HFFc6 (cell line): ENCODE results near the gene LIN28A. TPM values are rescaled to one million over a fixed set of nuclear protein-coding genes. Genes with fewer than 3 reads are reported as not detected.
A peak's percentile ranks its signal among the peaks of the same experiment; 100 is the strongest.

Experiments
- DNase-seq: peaks from one replicate; pipeline ENCODE4 v3.0.0-alpha.2; 2018
- H3K27ac Mint-ChIP-seq: 2 replicates; pipeline ENCODE4 v1.8.0; 2020; ENCODE audit warnings: mild to moderate bottlenecking, mixed read lengths
- H3K27me3 Mint-ChIP-seq: 2 replicates; pipeline ENCODE4 v1.8.0; 2021; ENCODE audit warnings: mild to moderate bottlenecking, moderate library complexity, mixed read lengths; ENCODE audit not compliant: insufficient read depth
- H3K36me3 Mint-ChIP-seq: 2 replicates; pipeline ENCODE4 v1.8.0; 2021; ENCODE audit warnings: low read depth, mixed read lengths
- H3K4me1 Mint-ChIP-seq: 2 replicates; pipeline ENCODE4 v1.8.0; 2020; ENCODE audit warnings: low read depth, mixed read lengths
- H3K4me3 Mint-ChIP-seq: 2 replicates; pipeline ENCODE4 v1.8.0; 2020; ENCODE audit warnings: mild to moderate bottlenecking, moderate library complexity, mixed read lengths
- H3K9me3 Mint-ChIP-seq: 2 replicates; pipeline ENCODE4 v1.8.0; 2020; ENCODE audit warnings: mild to moderate bottlenecking, mixed read lengths
- total RNA-seq, 6 experiments: library from RNA; stranded (reverse); fragmentation: NEBNext Ultra II Directional; extraction: Animal tissue kit (Norgen Biotek cat#: 25700); gene quantifications; 2 replicates in 1 of 6; 3 replicates in 5 of 6; pipeline ENCODE4 v1.2.3, GENCODE V29; 2021
- TF ChIP-seq, protein P1 (sequence below): fragments of 200-600 bp; sonication (generic); IDR thresholded peaks from 2 replicates; pipeline ENCODE4 v1.5.0; 2021; ENCODE audit warnings: antibody characterized with exemption, mild to moderate bottlenecking

Gene LIN28A
- total RNA-seq, 6 experiments from 2014 or later: not detected

DNA sequence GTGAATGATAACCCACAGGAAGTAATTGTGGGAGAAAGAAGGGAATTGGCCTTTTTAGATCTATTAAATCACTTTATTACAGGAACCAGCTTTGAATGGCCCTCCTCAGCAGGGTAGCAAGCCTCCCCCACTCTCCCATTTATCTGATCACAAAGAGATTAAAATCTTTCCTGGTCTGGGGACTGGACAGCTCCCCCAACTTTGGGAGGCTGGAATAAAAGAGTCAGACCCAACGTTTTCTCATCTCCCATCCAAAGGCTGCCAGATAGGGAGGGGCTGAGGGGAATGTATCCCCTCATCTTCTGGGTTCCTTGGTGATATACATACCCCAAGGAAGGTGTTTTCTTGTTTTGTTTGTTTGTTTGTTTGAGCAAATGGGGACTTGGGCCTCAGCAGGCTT, 2.4 kb downstream of the LIN28A start:
- no peaks in the 10 kb centered on the region for H3K36me3 Mint-ChIP-seq
- no peak overlapping the region for H3K4me3 Mint-ChIP-seq
- no peak overlapping the region for H3K27ac Mint-ChIP-seq
- H3K4me1 Mint-ChIP-seq: peaks cover 15% of the 10 kb centered on the region
- H3K27me3 Mint-ChIP-seq: peaks cover 55% of the 10 kb centered on the region
- TF ChIP-seq, protein P1, sequence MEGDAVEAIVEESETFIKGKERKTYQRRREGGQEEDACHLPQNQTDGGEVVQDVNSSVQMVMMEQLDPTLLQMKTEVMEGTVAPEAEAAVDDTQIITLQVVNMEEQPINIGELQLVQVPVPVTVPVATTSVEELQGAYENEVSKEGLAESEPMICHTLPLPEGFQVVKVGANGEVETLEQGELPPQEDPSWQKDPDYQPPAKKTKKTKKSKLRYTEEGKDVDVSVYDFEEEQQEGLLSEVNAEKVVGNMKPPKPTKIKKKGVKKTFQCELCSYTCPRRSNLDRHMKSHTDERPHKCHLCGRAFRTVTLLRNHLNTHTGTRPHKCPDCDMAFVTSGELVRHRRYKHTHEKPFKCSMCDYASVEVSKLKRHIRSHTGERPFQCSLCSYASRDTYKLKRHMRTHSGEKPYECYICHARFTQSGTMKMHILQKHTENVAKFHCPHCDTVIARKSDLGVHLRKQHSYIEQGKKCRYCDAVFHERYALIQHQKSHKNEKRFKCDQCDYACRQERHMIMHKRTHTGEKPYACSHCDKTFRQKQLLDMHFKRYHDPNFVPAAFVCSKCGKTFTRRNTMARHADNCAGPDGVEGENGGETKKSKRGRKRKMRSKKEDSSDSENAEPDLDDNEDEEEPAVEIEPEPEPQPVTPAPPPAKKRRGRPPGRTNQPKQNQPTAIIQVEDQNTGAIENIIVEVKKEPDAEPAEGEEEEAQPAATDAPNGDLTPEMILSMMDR: no peak
- no peak for DNase-seq
- H3K9me3 Mint-ChIP-seq: no peaks in the 10 kb centered on the region

DNA sequence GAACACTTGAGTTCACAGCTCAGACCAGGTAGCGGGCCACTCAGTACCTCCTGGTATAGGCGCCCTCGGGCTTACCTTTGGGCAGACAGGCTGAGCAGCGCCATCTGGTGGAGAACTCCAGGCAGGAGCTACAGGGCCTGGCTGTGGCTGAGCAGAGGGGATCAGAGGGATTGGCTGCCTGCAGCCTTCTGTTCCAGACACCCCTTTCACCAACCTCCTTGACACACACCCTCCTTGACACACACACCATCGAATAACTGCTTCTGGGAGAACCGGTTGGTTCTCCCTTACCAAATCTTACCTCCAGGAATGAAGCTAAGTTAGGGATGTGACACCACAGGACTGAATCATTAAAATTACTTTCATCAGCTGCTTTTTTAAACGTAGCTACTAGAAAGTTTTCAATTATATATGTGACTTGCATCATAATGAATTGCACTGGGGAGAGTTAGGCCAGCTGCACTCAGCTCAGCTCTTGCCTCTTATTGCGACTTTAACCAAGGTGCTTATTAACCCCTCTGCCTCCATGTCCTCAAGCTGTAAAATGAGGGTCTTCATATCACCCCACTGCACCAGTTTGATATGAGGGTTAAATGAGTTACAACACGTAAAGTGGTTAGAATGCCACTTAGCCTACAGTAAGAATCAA, 6.6 kb downstream of the LIN28A start:
- H3K27ac Mint-ChIP-seq: no peak overlapping the region
- H3K4me3 Mint-ChIP-seq: no peak overlapping the region

DNA sequence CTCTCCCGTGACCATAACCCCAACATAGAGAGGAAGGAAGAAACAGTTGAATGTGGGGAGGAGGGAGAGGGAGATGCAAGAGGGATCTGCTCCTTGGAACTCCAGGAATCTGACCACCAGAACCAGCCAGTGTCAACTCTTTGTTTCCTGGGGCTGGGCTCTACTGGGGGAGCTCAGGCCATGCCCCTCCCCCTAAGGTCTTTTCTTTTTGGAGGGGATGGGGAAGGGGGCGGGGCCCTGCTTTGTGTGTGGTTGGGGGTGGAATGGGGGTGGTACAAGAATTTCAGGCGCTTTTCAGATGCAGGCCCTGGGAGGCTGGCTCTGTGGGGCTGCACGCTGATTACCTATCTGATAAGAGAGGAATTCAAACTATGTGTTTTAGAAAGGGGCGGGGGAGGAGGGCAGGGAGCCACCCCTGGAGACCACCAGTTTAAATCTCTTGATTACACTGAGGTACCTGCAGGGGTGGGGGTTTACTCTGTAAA, 8.3 kb downstream of the LIN28A start:
- Mint-ChIP-seq H3K4me3 (no peak overlapping the region), H3K36me3 (no peaks in the 10 kb centered on the region), H3K27me3 (peaks cover 23% of the 10 kb centered on the region), H3K9me3 (no peaks in the 10 kb centered on the region), H3K4me1 (peaks cover 7% of the 10 kb centered on the region; the same call in 1 of the 2 replicates), H3K27ac (no peak overlapping the region)
- TF ChIP-seq, protein P1: no peak
- DNase-seq: no peak

More for the DNA sequence above, 6.6 kb downstream of the LIN28A start:
- Mint-ChIP-seq H3K36me3 (no peaks in the 10 kb centered on the region), H3K4me1 (peaks cover 7% of the 10 kb centered on the region; the same call in 1 of the 2 replicates), H3K9me3 (no peaks in the 10 kb centered on the region), H3K27me3 (peaks cover 35% of the 10 kb centered on the region)
- TF ChIP-seq, protein P1: peak; percentile 95
- DNase-seq: peak; percentile 41

DNA sequence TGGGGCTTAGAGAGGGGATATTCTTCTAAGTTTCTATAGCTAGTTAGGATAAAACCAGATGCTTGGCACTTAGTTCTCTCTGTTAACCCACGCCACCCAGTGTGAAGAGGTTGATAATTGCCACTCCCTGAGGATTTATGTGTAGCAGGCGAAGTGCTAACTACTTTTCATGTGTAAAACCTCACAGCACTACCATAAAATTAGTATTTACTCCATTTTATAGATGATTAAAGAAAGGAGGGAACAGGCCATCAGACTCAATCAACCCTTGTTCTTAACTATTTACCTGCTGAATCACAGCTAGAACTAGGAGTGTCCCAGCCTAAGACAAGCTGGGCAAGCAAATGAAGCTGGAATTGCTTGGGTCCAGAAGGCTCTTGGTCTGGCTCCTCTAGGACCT, 8.9 kb downstream of the LIN28A start:
- Mint-ChIP-seq H3K27ac (no peak overlapping the region), H3K4me1 (peaks cover 7% of the 10 kb centered on the region; the same call in 1 of the 2 replicates), H3K4me3 (no peak overlapping the region), H3K9me3 (no peaks in the 10 kb centered on the region), H3K36me3 (no peaks in the 10 kb centered on the region), H3K27me3 (peaks cover 17% of the 10 kb centered on the region)
- DNase-seq: no peak
- TF ChIP-seq, protein P1: no peak

DNA sequence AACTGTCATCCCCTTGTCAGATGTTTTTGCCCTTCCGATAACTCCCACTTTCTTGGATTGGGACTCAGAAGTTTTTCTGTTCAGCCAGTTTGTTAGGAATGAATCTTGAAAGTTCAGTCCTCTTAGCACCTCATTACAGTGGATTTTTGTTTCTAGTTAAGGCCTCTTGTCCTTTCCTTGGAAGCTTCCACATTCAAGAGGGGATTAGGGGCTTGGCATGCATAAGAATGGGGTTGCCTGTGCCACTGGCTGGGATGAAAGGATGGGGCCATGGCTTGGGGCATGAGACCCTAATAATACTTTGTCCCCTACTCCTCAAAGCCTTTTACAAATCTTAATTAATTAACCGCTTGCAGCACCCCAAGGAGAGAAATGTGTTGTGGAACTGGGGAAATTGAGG, 19.1 kb downstream of the LIN28A start:
- TF ChIP-seq, protein P1: no peak
- H3K4me1 Mint-ChIP-seq: peaks cover 14% of the 10 kb centered on the region
- no peak overlapping the region for H3K4me3 Mint-ChIP-seq
- no peaks in the 10 kb centered on the region for H3K9me3 Mint-ChIP-seq
- peaks cover 9% of the 10 kb centered on the region for H3K36me3 Mint-ChIP-seq
- no peak for DNase-seq
- H3K27me3 Mint-ChIP-seq: peaks cover 3% of the 10 kb centered on the region
- no peak overlapping the region for H3K27ac Mint-ChIP-seq
